Neural progenitor cell (in vitro differentiated cells): Measurements from ENCODE around the gene EOLA1. TPM values are rescaled to one million over a fixed set of nuclear protein-coding genes. Genes with fewer than 3 reads are reported as not detected.
"Not testable (repeated sequence)": the region's sequence is repeated elsewhere in the genome, so short reads cannot be mapped to it uniquely, and the experiment has no call there.

Source experiments
- DNase-seq: peaks from one replicate; pipeline ENCODE4 v3.0.0-alpha.2; 2016; ENCODE audit warnings: low spot score
- H2AFZ ChIP-seq: fragments of 200-600 bp; sonication (generic); replicated peaks from 2 replicates; pipeline ENCODE4 v1.6.1; 2016; ENCODE audit warnings: antibody characterized with exemption
- H3F3A ChIP-seq: fragments of 200-600 bp; sonication (generic); 2 replicates; pipeline ENCODE4 v1.6.1; 2016; ENCODE audit warnings: antibody characterized with exemption, low read depth
- H3K27ac ChIP-seq: fragments of 200-600 bp; sonication (generic); 2 replicates; pipeline ENCODE4 v1.5.1; 2016; ENCODE audit warnings: mild to moderate bottlenecking
- H3K27me3 ChIP-seq: fragments of 200-600 bp; sonication (generic); 2 replicates; pipeline ENCODE4 v1.6.1; 2016; ENCODE audit warnings: mild to moderate bottlenecking, moderate library complexity
- H3K36me3 ChIP-seq: fragments of 200-600 bp; sonication (generic); 2 replicates; pipeline ENCODE4 v1.5.1; 2016
- H3K4me1 ChIP-seq: fragments of 200-600 bp; sonication (generic); 2 replicates; pipeline ENCODE4 v1.6.1; 2016; ENCODE audit warnings: mixed run types
- H3K4me2 ChIP-seq: fragments of 200-600 bp; sonication (generic); 2 replicates; pipeline ENCODE4 v1.6.1; 2016
- H3K4me3 ChIP-seq: fragments of 200-600 bp; sonication (generic); 2 replicates; pipeline ENCODE4 v1.5.1; 2016
- H3K79me2 ChIP-seq: fragments of 200-600 bp; sonication (generic); 2 replicates; pipeline ENCODE4 v1.6.1; 2016; ENCODE audit warnings: low read depth
- H3K9ac ChIP-seq: fragments of 200-600 bp; sonication (generic); 2 replicates; pipeline ENCODE4 v1.6.1; 2016
- H3K9me3 ChIP-seq: fragments of 200-600 bp; sonication (generic); 2 replicates; pipeline ENCODE4 v1.5.1; 2016; ENCODE audit warnings: low read depth
- H4K20me1 ChIP-seq: fragments of 200-600 bp; sonication (generic); 2 replicates; pipeline ENCODE4 v1.6.1; 2016; ENCODE audit warnings: low read depth
- H3K27ac Mint-ChIP-seq: 3 replicates; pipeline ENCODE4 v1.8.0; 2021; ENCODE audit warnings: mixed read lengths
- H3K27me3 Mint-ChIP-seq: 2 replicates; pipeline ENCODE4 v1.8.0; 2022; ENCODE audit warnings: low read depth, mild to moderate bottlenecking, inconsistent platforms, moderate library complexity, mixed read lengths; ENCODE audit not compliant: insufficient read depth
- H3K36me3 Mint-ChIP-seq: 3 replicates; pipeline ENCODE4 v1.8.0; 2021; ENCODE audit warnings: mixed read lengths
- H3K4me1 Mint-ChIP-seq: 3 replicates; pipeline ENCODE4 v1.8.0; 2021; ENCODE audit warnings: mixed read lengths
- H3K4me3 Mint-ChIP-seq: 3 replicates; pipeline ENCODE4 v1.8.0; 2021; ENCODE audit warnings: mild to moderate bottlenecking, moderate library complexity, mixed read lengths
- H3K9me3 Mint-ChIP-seq: 3 replicates; pipeline ENCODE4 v1.8.0; 2020; ENCODE audit warnings: mixed read lengths
- EZH2 ChIP-seq: fragments of 200-600 bp; sonication (generic); IDR thresholded peaks from 2 replicates; pipeline ENCODE4 v1.6.1; 2017; ENCODE audit warnings: antibody characterized with exemption, mild to moderate bottlenecking, moderate library complexity
- EZH2phosphoT487 ChIP-seq: fragments of 200-600 bp; sonication (generic); IDR thresholded peaks from 2 replicates; pipeline ENCODE4 v1.6.1; 2017; ENCODE audit warnings: antibody characterized with exemption
- total RNA-seq: library from RNA; depleted of rRNA; stranded (reverse); fragments of >200 nt; gene quantifications from 2 replicates; pipeline ENCODE4 v1.2.3, GENCODE V29; 2015; ENCODE audit warnings: low replicate concordance
- TF ChIP-seq, protein P1 (sequence below): fragments of 200-600 bp; sonication (generic); IDR thresholded peaks from 2 replicates; pipeline ENCODE4 v1.5.1; 2017; ENCODE audit warnings: antibody characterized with exemption, mild to moderate bottlenecking

Gene EOLA1
- total RNA-seq, 1 donor from 2014 or later: 3.5 TPM

DNA sequence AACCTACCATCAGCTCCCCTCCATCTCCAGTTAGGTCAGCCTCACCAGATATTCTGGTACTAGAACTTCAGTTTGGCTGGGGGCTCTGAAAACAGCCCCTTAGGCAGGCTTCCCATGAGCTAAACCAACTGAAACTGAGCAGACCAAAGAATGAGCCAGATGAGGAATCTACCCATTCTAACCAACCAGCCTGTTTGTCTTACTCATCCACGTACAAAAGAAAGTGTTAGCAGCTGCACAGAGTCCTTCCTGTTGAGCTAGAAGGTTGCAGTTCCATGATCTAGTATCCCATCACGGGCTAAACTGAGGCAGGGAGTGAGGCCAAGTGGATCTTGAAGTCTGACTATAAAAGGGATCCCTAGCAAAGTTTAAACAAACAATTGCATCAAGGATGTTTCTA, 29.0 kb downstream of the EOLA1 start:
- no peak for DNase-seq
- H4K20me1 ChIP-seq: no peaks in the 10 kb centered on the region
- H3K9ac ChIP-seq: no peak overlapping the region
- H3K9me3 ChIP-seq: no peaks in the 10 kb centered on the region
- no peak overlapping the region for H3K27ac ChIP-seq
- no peak overlapping the region for H3K4me3 ChIP-seq
- Mint-ChIP-seq H3K27ac (no peak overlapping the region), H3K36me3 (no peaks in the 10 kb centered on the region), H3K4me3 (no peak overlapping the region), H3K4me1 (peaks cover 8% of the 10 kb centered on the region), H3K27me3 (peaks cover 2% of the 10 kb centered on the region), H3K9me3 (peaks cover 10% of the 10 kb centered on the region)
- H2AFZ ChIP-seq: no peak overlapping the region
- H3K27me3 ChIP-seq: no peaks in the 10 kb centered on the region
- H3K36me3 ChIP-seq: no peaks in the 10 kb centered on the region
- TF ChIP-seq EZH2phosphoT487: no peak
- TF ChIP-seq, protein P1, sequence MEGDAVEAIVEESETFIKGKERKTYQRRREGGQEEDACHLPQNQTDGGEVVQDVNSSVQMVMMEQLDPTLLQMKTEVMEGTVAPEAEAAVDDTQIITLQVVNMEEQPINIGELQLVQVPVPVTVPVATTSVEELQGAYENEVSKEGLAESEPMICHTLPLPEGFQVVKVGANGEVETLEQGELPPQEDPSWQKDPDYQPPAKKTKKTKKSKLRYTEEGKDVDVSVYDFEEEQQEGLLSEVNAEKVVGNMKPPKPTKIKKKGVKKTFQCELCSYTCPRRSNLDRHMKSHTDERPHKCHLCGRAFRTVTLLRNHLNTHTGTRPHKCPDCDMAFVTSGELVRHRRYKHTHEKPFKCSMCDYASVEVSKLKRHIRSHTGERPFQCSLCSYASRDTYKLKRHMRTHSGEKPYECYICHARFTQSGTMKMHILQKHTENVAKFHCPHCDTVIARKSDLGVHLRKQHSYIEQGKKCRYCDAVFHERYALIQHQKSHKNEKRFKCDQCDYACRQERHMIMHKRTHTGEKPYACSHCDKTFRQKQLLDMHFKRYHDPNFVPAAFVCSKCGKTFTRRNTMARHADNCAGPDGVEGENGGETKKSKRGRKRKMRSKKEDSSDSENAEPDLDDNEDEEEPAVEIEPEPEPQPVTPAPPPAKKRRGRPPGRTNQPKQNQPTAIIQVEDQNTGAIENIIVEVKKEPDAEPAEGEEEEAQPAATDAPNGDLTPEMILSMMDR: no peak
- H3K4me2 ChIP-seq: no peak overlapping the region
- H3F3A ChIP-seq: no peaks in the 10 kb centered on the region
- no peaks in the 10 kb centered on the region for H3K79me2 ChIP-seq
- no peaks in the 10 kb centered on the region for H3K4me1 ChIP-seq

DNA sequence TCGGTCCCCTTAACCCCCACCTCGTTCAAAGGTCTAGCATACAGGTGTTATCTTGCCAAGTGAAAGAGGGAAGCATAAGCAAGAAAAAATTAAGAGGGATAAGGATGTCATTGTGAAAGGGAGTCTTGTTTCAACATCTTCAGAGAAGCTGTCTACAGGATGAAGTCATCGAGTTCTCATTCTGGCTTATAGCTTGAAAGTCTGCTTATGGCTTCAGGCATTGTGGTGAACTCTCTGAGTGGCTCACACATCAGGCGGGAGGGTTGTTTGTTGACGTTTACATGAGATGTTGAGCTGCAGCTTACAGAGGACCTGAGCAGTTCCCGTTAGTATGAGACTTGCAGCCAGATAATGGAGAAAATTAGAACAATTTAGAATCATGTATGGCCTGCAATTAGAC, 29.9 kb downstream of the EOLA1 start:
- H3K27me3 ChIP-seq: no peaks in the 10 kb centered on the region
- H2AFZ ChIP-seq: no peak overlapping the region
- Mint-ChIP-seq H3K9me3 (peaks cover 8% of the 10 kb centered on the region), H3K27me3 (peaks cover 2% of the 10 kb centered on the region), H3K27ac (no peak overlapping the region), H3K4me1 (peaks cover 8% of the 10 kb centered on the region), H3K36me3 (no peaks in the 10 kb centered on the region), H3K4me3 (no peak overlapping the region)
- H3K9ac ChIP-seq: no peak overlapping the region
- H3K4me3 ChIP-seq: no peak overlapping the region
- no peak overlapping the region for H3K4me2 ChIP-seq
- H3F3A ChIP-seq: no peaks in the 10 kb centered on the region
- TF ChIP-seq, protein P1: no peak
- no peak for DNase-seq
- H3K79me2 ChIP-seq: no peaks in the 10 kb centered on the region
- no peaks in the 10 kb centered on the region for H4K20me1 ChIP-seq
- H3K36me3 ChIP-seq: no peaks in the 10 kb centered on the region
- no peaks in the 10 kb centered on the region for H3K4me1 ChIP-seq
- no peaks in the 10 kb centered on the region for H3K9me3 ChIP-seq
- no peak overlapping the region for H3K27ac ChIP-seq

DNA sequence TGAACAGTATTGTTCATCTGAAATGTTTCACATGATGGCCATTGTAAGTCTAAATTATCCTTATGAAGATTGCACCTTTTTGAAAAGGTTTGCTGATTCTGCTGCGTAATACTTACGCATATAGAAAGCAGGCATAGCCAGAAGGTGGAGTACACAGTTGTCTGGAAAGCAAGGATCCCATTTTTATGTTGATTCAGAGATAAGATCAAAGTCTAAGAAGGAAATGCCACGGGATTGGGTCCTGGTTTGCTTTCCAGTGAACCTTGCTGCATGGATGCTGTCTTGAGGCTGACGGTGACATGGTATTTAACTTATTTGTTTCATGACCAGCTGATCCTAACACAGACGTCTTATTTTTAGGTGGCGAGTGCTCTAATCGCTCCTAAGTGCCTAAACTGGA, 31.0 kb downstream of the EOLA1 start:
- Mint-ChIP-seq H3K36me3 (no peaks in the 10 kb centered on the region), H3K27ac (no peak overlapping the region), H3K4me1 (peaks cover 8% of the 10 kb centered on the region), H3K27me3 (peaks cover 2% of the 10 kb centered on the region), H3K4me3 (no peak overlapping the region), H3K9me3 (peaks cover 8% of the 10 kb centered on the region)
- H3K36me3 ChIP-seq: no peaks in the 10 kb centered on the region
- no peaks in the 10 kb centered on the region for H4K20me1 ChIP-seq
- no peak overlapping the region for H3K27ac ChIP-seq
- no peaks in the 10 kb centered on the region for H3F3A ChIP-seq
- no peak overlapping the region for H3K9ac ChIP-seq
- no peaks in the 10 kb centered on the region for H3K9me3 ChIP-seq
- TF ChIP-seq EZH2phosphoT487: no peak
- TF ChIP-seq, protein P1: no peak
- TF ChIP-seq EZH2: no peak
- DNase-seq: no peak
- H3K4me1 ChIP-seq: no peaks in the 10 kb centered on the region
- H2AFZ ChIP-seq: no peak overlapping the region
- H3K79me2 ChIP-seq: no peaks in the 10 kb centered on the region
- no peak overlapping the region for H3K4me2 ChIP-seq
- no peak overlapping the region for H3K4me3 ChIP-seq
- no peaks in the 10 kb centered on the region for H3K27me3 ChIP-seq

DNA sequence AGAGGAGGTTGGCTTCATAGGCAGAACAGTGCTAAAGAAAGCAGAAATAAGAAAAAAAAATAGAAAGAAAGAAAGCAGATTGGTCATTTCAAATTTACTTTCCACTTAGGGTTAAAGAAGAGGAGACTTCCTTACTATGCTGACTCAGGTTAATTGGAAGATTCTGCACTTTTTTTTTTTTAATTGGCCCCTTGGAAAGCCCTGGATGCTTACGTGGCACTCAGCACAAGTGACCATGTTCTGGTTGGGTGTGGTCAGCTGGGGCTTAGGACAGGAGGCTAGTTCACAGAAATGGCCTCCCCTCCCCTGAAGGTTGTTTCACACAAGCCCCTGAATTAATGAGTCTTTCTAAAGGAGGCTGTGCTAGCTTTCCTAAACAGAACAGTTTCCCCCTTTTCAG, 31.9 kb downstream of the EOLA1 start:
- H3K27ac Mint-ChIP-seq: no peak overlapping the region
- DNase-seq: no peak
- H4K20me1 ChIP-seq: no peaks in the 10 kb centered on the region
- H3K36me3 ChIP-seq: no peaks in the 10 kb centered on the region
- H3K4me1 Mint-ChIP-seq: peaks cover 3% of the 10 kb centered on the region
- H3K9ac ChIP-seq: no peak overlapping the region
- H3F3A ChIP-seq: no peaks in the 10 kb centered on the region
- H3K4me2 ChIP-seq: no peak overlapping the region
- TF ChIP-seq EZH2 (no peak), EZH2phosphoT487 (no peak)
- TF ChIP-seq, protein P1: no peak
- H3K4me3 ChIP-seq: no peak overlapping the region
- peaks cover 2% of the 10 kb centered on the region for H3K27me3 Mint-ChIP-seq
- no peaks in the 10 kb centered on the region for H3K36me3 Mint-ChIP-seq
- peaks cover 2% of the 10 kb centered on the region for H3K9me3 Mint-ChIP-seq
- H3K79me2 ChIP-seq: no peaks in the 10 kb centered on the region
- no peaks in the 10 kb centered on the region for H3K9me3 ChIP-seq
- H3K27me3 ChIP-seq: no peaks in the 10 kb centered on the region
- no peak overlapping the region for H2AFZ ChIP-seq
- no peak overlapping the region for H3K27ac ChIP-seq
- H3K4me1 ChIP-seq: no peaks in the 10 kb centered on the region
- no peak overlapping the region for H3K4me3 Mint-ChIP-seq

DNA sequence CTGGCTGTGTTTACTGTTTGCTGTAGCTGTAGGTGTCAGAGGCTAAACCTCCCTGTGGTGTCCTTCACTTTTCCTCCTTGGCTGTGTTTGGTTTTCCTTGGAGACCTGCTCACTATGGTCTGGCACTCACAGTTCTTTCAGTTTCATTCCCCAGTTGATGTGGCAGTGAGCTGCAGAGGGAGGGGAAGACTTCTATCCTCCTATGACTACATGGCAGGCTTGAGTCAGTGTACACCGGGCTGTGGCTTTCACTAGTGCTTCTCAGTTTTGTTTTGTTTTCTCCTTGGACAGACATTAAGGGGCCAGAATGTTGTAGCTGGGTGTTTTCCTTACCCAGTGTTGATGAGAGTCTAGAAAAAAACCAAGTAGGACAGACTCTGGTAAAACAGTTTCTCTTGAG, 32.6 kb downstream of the EOLA1 start:
- H3K4me3 ChIP-seq, H3K4me1 Mint-ChIP-seq, H3F3A ChIP-seq, H3K79me2 ChIP-seq, H3K4me3 Mint-ChIP-seq, H2AFZ ChIP-seq, H3K9me3 ChIP-seq, H3K27me3 Mint-ChIP-seq, H4K20me1 ChIP-seq, H3K9ac ChIP-seq, H3K27me3 ChIP-seq, H3K4me2 ChIP-seq, H3K27ac ChIP-seq, H3K36me3 ChIP-seq, DNase-seq, H3K36me3 Mint-ChIP-seq, H3K9me3 Mint-ChIP-seq, H3K4me1 ChIP-seq, H3K27ac Mint-ChIP-seq: not testable (repeated sequence)
